ENCODE data around the gene KCNMB2.
"Not testable (repeated sequence)": the region's sequence is repeated elsewhere in the genome, so short reads cannot be mapped to it uniquely, and the experiment has no call there.

The KCNMB2 gene

GRCh38 chr3:178512647-178513046 lies 23.6 kb upstream of the KCNMB2 start:
- no peak for TF ChIP-seq CTCF (IDR thresholded peaks at IDR 0.05)
- no peak for TF ChIP-seq ZFX (IDR thresholded peaks at IDR 0.05; ENCODE audit: borderline replicate concordance)
- H3K27ac ChIP-seq: no peak overlapping the region

GRCh38 chr3:178513546-178514380 lies 22.5 kb upstream of the KCNMB2 start:
- no peak overlapping the region for H3K27ac ChIP-seq
- TF ChIP-seq CTCF (IDR thresholded peaks at IDR 0.05) (no peak), ZFX (IDR thresholded peaks at IDR 0.05; ENCODE audit: borderline replicate concordance) (no peak)

DNA sequence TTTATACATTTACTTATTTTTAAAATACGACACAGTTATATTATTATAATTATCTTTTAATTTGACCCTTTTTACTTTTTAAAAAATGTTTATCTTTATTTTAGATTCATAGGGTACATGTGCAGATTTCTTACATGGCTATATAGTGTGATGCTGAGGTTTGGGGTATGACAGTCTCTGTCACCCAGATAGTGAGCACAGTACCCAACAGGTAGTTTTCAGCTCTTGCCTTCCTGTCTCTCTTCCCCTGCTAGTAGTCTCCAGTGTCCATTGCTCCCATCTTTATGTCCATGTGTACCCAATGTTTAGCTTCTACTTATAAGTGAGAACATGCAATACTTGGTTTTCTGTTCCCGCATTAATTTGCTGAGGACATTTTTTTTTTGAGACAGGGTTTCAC lies 21.8 kb upstream of the KCNMB2 start:
- no peak for TF ChIP-seq ZFX (IDR thresholded peaks at IDR 0.05; ENCODE audit: borderline replicate concordance)
- TF ChIP-seq CTCF (IDR thresholded peaks at IDR 0.05): no peak
- no peak overlapping the region for H3K27ac ChIP-seq

- not testable (repeated sequence) for H3K27ac ChIP-seq
These were observed 21.0 kb upstream of the KCNMB2 start for GRCh38 chr3:178515076-178515744.

DNA sequence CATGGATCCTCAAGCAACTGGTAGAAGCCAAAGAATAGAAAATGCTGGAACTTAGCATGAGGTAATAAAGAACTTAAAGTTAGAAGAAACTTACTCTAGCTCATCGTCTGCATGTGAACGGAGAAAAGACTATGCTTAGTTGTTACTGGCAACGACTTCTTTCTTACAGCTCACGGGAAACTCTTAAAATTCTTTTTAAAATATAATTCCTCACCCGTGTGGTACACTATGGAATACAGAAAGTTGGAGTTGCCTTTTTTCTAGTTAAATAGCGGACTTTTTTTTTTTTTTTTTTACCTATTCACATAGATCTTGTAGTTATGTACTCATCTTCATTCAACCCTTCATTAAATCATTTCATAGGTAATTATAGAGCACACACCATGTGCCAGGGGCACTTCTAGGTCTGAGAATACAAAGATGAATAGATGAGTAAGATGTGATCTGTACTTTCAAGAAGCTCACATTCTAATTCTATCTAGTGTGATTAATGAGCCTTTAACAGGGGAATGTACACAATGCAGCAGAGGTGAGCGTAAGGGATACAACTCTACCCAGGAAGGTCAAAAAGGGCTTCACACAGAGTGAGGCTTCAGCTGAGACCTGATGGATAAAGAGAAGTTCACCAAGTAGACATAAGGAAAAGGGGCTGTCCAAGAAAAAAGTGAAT lies 18.4 kb upstream of the KCNMB2 start:
- H3K27ac ChIP-seq: no peak overlapping the region

GRCh38 chr3:178518660-178519396 lies 17.4 kb upstream of the KCNMB2 start:
- H3K27ac ChIP-seq: no peak overlapping the region
- TF ChIP-seq ZFX (IDR thresholded peaks at IDR 0.05; ENCODE audit: borderline replicate concordance): no peak
- no peak for TF ChIP-seq CTCF (IDR thresholded peaks at IDR 0.05)

More for the DNA sequence above, 18.4 kb upstream of the KCNMB2 start:
- no peak for TF ChIP-seq CTCF (IDR thresholded peaks at IDR 0.05)
- no peak for TF ChIP-seq ZFX (IDR thresholded peaks at IDR 0.05; ENCODE audit: borderline replicate concordance)

DNA sequence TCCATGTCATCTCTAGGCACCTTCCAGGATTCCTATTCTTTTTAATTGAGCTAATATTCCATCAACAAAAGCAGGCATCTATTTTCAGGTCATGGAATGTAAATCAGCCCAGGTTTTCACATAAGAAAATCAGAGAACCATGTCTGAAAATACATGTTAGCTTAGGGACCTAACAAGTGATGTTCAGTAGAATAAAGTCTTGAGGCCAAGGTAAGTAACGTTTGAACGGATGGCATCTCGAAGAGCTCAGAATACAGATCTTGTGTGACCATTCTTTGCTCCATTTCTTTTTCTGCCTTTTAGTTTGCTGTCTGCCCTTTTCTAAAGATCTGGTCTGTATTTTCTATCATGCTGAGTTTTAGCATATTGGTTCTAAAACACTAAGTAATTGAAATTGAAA lies 16.5 kb upstream of the KCNMB2 start:
- no peak for TF ChIP-seq CTCF (IDR thresholded peaks at IDR 0.05)
- no peak for TF ChIP-seq ZFX (IDR thresholded peaks at IDR 0.05; ENCODE audit: borderline replicate concordance)
- no peak overlapping the region for H3K27ac ChIP-seq

Data from 22Rv1 (cell line).